IPS-18a (cell line): ENCODE data around the gene PDE4B.
"Not testable (repeated sequence)": the region's sequence is repeated elsewhere in the genome, so short reads cannot be mapped to it uniquely, and the experiment has no call there.

Source experiments
- H3K27ac ChIP-seq: one replicate; pipeline ENCODE4 v1.5.1; 2013; ENCODE audit warnings: low read length
- H3K27me3 ChIP-seq: one replicate; pipeline ENCODE4 v1.6.1; 2013; ENCODE audit warnings: mild to moderate bottlenecking, low read length; ENCODE audit not compliant: control insufficient read depth, insufficient read depth
- H3K36me3 ChIP-seq: one replicate; pipeline ENCODE4 v1.6.1; 2013; ENCODE audit warnings: low read depth, low read length; ENCODE audit not compliant: control insufficient read depth
- H3K4me1 ChIP-seq: one replicate; pipeline ENCODE4 v1.6.1; 2013; ENCODE audit warnings: low read depth, low read length; ENCODE audit not compliant: control insufficient read depth
- H3K4me3 ChIP-seq: one replicate; pipeline ENCODE4 v1.5.1; 2013; ENCODE audit warnings: low read length
- H3K9ac ChIP-seq: one replicate; pipeline ENCODE4 v1.6.1; 2013; ENCODE audit warnings: mild to moderate bottlenecking, low read length, moderate library complexity
- H3K9me3 ChIP-seq: one replicate; pipeline ENCODE4 v1.6.1; 2013; ENCODE audit warnings: low read depth, low read length; ENCODE audit not compliant: control insufficient read depth

Gene PDE4B

DNA sequence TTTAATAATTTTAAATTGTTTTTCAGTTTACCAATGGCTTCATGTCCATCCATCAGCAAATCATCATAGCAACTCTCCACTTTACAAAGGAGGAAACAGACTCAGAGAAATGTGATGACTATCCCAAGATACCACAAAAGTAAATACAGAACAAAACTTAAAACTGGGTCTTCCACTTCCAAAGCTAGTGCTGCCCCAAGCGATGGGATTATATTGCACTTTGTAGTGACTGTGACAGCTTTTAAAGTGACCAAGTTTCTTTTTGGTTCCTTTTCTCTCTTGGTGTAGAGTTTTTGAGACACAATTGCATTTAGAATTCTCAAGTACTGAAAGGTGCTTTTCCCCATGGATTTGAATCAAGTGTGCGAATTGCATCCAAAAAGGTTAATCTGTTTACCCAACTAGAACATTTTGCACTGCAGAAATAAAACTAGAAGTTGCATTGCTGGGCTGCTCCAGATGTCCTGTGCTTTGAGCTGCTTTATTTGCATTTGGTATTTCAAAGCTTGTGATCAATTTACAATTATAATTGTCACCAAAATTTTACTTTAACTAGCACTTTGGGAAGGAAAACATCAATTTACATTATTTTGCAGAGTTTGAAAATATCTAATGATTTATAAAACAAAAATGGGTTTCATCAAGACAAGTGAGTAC, 320.2 kb downstream of the PDE4B start:
- Histone ChIP-seq H3K27me3 (no peaks in the 10 kb centered on the region), H3K36me3 (no peaks in the 10 kb centered on the region), H3K9ac (no peak overlapping the region), H3K4me1 (no peaks in the 10 kb centered on the region), H3K9me3 (no peaks in the 10 kb centered on the region), H3K27ac (no peak overlapping the region), H3K4me3 (no peak overlapping the region)

DNA sequence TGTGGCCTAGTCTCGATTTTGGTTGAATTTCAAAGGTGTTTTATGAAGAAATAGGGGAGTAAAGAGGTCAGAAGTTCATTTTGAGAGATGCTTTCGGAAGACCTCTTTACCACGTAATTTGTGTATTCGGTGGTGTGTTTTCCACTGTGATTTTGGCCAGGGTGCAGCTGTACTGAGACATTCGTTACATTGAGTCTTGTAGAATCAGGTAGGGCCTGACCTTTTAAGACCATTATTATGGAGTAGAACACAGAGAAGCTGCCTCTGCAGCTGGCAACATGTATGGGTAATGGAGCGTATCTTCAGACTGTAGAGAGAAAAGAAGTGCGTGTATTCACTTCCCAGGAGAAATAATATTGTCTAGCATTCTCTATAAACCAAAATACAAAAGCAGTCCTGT, 326.5 kb downstream of the PDE4B start:
- Histone ChIP-seq H3K27me3 (no peaks in the 10 kb centered on the region), H3K27ac (no peak overlapping the region), H3K9me3 (no peaks in the 10 kb centered on the region), H3K36me3 (no peaks in the 10 kb centered on the region), H3K4me1 (no peaks in the 10 kb centered on the region), H3K9ac (no peak overlapping the region), H3K4me3 (no peak overlapping the region)

DNA sequence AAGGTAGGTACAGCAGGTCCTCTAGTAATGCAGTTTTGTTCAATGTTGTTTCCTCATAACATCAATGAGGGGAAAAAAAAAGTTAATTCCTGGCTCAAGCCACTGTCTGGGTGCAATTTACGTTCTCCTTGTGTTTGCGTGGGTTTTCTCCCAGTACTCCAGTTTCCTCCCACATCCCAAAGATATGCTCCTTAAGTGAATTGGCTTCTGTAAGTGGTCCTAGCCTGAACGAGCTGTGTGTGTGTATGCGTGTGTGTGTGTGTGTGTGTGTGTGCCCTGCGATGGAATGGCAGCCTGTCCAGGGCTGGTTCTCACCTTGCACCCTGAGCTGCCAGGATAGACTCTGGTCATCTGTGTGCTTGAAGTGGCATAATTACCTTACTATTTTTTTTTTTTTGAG, 332.0 kb downstream of the PDE4B start:
- H3K4me1 ChIP-seq, result no peaks in the 10 kb centered on the region
- H3K9me3 ChIP-seq, result no peaks in the 10 kb centered on the region
- H3K36me3 ChIP-seq, result no peaks in the 10 kb centered on the region
- no peaks in the 10 kb centered on the region for H3K27me3 ChIP-seq
- H3K9ac ChIP-seq, result no peak overlapping the region
- no peak overlapping the region for H3K4me3 ChIP-seq
- no peak overlapping the region for H3K27ac ChIP-seq

DNA sequence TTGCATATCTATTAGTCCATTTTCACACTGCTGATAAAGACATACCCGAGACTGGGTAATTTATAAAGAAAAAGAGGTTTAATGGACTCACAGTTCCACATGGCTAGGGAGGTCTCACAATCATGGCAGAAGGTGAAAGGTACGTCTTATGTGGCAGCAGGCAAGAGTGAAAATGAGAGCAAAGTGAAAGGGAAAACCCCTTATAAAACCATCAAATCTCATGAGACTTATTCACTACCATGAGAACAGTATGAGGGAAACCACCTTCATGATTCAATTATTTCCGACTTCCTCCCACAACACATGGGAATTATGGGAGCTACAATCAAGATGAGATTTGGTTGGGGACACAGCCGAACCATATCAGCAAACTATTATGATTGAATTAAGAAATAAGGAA, 335.9 kb downstream of the PDE4B start:
- not testable (repeated sequence) for H3K4me1 ChIP-seq, H3K27ac ChIP-seq, H3K4me3 ChIP-seq, H3K9ac ChIP-seq, H3K36me3 ChIP-seq, H3K27me3 ChIP-seq, H3K9me3 ChIP-seq

DNA sequence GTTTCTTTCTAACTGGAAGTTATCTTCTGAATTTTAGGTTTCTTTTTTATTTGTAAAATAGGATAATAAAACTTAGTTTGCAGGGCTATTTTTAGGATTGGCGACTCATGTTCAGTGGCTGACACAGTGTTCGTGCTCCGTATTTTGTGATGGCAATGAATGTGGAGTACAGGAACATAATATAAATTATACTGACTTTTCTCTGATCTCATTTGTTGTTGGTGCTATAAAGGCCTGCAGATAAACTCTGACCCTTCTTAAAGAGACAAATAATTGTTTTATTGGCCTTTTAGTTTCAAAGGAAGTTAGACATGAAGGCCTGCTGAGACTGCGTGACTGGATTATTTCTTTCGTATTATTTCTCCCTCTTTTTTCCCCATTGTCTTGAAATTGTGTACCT, 339.6 kb downstream of the PDE4B start:
- Histone ChIP-seq H3K36me3 (no peaks in the 10 kb centered on the region), H3K4me1 (no peaks in the 10 kb centered on the region), H3K9me3 (no peaks in the 10 kb centered on the region), H3K9ac (no peak overlapping the region), H3K27ac (no peak overlapping the region), H3K4me3 (no peak overlapping the region), H3K27me3 (no peaks in the 10 kb centered on the region)

DNA sequence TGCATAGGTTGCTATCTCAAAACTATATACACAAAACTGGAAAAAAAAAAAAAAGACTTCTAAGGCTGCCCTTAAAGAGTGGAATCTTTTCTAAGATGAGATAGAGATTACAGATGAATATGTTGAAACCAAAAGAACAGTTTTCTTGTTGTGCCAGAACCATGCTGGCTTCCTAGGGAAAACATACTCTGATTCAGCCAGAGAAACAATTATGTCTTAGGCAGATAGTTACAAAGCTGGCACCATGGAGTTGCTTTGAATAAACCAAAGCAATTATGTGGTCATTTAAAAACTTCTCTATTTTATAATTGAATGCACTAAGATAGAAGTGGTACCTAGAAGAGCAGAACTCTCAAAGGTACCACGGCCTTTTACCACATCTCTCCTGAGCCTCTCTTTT, 341.3 kb downstream of the PDE4B start:
- H3K27me3 ChIP-seq, result no peaks in the 10 kb centered on the region
- no peaks in the 10 kb centered on the region for H3K36me3 ChIP-seq
- H3K9me3 ChIP-seq, result no peaks in the 10 kb centered on the region
- no peak overlapping the region for H3K9ac ChIP-seq
- no peak overlapping the region for H3K4me3 ChIP-seq
- H3K27ac ChIP-seq, result no peak overlapping the region
- H3K4me1 ChIP-seq, result no peaks in the 10 kb centered on the region

DNA sequence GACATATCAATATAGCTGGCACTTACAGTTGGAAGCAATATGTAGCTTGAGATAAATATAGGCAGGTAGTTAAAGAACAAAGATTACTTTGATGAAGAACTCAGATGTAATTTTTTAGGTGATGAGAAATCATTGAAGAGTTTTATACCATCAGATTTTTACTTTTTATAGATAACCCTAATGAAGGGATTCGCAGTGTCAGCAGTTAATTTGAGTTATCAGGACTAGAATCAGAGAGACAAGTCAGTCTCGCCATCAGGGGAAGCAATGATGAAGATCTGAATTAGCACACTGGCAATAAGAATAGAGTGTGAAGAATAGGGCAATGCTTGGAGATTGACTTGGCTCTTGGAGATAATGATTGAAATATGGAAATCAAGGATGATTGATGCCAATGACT, 342.5 kb downstream of the PDE4B start:
- Histone ChIP-seq H3K36me3 (no peaks in the 10 kb centered on the region), H3K9ac (no peak overlapping the region)

DNA sequence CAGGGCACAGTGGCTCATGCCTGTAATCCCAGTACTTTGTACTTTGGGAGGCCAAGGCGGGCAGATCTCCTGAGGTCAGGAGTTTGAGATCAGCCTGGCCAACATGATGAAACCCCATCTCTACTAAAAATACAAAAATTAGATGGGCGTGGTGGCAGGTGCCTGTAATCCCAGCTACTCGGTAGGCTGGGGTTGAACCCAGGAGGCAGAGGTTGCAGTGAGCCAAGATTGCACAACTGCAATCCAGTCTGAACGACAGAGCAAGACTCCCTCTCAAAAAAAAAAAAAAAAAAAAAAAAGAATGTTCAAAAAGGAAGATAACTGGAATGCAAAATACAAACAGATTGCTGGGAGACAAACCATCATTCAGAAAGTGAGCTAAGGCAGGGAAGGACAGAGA, 343.7 kb downstream of the PDE4B start:
- not testable (repeated sequence) for H3K4me3 ChIP-seq, H3K36me3 ChIP-seq, H3K9me3 ChIP-seq, H3K27me3 ChIP-seq, H3K27ac ChIP-seq, H3K9ac ChIP-seq, H3K4me1 ChIP-seq

More for the DNA sequence above, 342.5 kb downstream of the PDE4B start:
- Histone ChIP-seq H3K4me3 (no peak overlapping the region), H3K4me1 (no peaks in the 10 kb centered on the region), H3K27ac (no peak overlapping the region), H3K27me3 (no peaks in the 10 kb centered on the region), H3K9me3 (no peaks in the 10 kb centered on the region)

DNA sequence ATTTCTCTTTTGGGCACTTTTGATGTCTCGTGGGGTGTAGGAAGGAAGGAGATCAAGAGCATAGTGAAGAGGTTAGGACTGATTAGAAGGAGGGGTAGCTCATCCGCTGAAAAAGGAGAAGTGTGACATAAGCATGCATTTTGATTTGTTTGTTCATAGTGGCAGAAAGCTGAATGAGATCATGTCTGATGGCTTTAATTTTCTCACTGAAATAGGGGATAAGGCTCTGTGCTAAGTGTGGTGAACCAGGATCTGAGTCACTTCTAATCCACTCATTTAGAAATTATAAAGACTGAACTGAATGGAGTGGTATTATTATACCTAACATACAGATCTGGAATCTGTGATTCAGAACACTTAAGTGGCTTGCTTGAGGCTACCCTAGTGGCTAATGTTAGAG, 344.5 kb downstream of the PDE4B start:
- no peaks in the 10 kb centered on the region for H3K36me3 ChIP-seq
- no peaks in the 10 kb centered on the region for H3K9me3 ChIP-seq
- no peak overlapping the region for H3K4me3 ChIP-seq
- no peak overlapping the region for H3K9ac ChIP-seq
- H3K27me3 ChIP-seq, result no peaks in the 10 kb centered on the region
- H3K4me1 ChIP-seq, result no peaks in the 10 kb centered on the region
- no peak overlapping the region for H3K27ac ChIP-seq

DNA sequence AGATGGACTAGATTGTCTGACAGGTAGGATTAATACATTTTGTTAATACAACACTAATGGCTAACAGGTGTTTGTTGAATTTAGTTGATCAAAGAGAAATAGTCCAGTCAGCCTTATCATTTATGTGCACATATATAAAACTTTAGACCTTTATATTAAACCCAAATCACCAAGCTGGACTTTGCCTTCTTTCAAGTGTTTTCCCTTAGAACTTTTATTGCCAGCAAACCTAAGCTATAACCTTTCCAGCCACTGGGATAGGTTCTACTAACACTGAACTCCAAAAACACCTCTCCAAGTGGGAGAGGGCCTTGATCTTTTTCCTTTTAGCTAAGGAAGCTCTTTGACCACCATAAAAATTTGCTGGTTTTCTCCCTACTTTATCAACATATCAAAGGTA, 345.9 kb downstream of the PDE4B start:
- Histone ChIP-seq H3K4me1 (no peaks in the 10 kb centered on the region), H3K27ac (no peak overlapping the region), H3K36me3 (no peaks in the 10 kb centered on the region), H3K4me3 (no peak overlapping the region), H3K9me3 (no peaks in the 10 kb centered on the region), H3K27me3 (no peaks in the 10 kb centered on the region), H3K9ac (no peak overlapping the region)

DNA sequence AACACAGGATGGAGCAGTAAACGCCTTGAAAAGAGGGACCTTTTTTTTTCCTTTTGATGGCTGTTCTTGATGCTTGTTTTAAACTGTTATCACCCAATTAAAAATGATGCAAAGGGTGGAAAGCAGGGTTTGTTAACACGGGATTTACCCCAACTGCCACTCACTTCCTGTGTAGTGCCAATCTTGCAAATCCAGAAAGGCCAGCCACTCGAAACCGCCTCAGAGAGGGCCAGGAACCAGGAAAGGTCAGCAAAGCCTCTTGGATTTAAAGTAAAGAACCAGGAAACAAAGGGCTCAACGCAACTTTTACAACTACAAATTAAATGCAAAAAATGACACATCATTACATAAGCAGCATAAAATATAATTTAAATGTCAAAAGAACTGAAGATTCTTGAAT, 347.4 kb downstream of the PDE4B start:
- Histone ChIP-seq H3K27me3 (no peaks in the 10 kb centered on the region), H3K4me1 (no peaks in the 10 kb centered on the region), H3K36me3 (no peaks in the 10 kb centered on the region), H3K27ac (no peak overlapping the region), H3K4me3 (no peak overlapping the region), H3K9ac (no peak overlapping the region), H3K9me3 (no peaks in the 10 kb centered on the region)

DNA sequence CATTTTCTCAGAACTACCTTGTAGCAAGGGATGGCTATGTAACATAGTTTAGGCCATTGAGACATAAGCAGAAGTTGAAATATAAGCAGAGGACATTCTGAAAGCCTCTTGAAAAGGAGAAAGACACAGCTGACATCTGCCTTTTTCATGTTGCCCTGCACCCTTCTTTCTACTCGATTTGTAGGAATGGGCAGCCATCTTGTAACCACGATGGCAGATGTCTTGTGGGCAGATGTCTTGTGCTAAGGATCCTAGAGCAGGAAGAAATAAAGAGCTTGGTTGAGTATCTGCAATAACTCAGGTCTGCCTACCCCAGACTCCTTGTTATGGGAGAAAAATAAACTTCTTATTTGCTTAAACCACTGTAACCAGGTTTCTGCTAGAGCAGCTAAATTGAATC, 351.0 kb downstream of the PDE4B start:
- H3K4me1 ChIP-seq, result no peaks in the 10 kb centered on the region
- H3K27ac ChIP-seq, result no peak overlapping the region
- no peaks in the 10 kb centered on the region for H3K36me3 ChIP-seq
- H3K27me3 ChIP-seq, result no peaks in the 10 kb centered on the region
- H3K9me3 ChIP-seq, result no peaks in the 10 kb centered on the region
- no peak overlapping the region for H3K4me3 ChIP-seq
- no peak overlapping the region for H3K9ac ChIP-seq
